ENCODE results near the gene COL4A3.

DNA sequence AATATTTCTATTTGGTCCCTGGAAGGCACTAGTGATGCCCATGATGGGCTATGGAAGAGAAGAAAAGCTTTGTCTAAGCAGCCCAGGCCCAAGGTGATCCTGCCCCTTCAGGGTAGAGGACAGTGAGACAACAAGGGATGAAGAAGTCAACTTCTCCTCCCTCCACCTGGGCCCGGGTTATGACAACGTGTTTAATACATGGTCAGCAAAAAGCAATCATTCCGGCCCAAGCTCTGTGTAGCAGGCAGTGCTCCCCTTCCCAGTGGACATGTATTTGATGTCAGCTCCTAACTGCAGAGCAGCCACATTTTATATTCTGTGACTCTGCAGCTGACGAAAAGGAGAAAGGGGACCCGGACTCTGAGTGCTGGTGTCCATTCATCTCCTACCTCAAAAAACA, 93.4 kb downstream of the COL4A3 start:
- TF ChIP-seq, protein P1, sequence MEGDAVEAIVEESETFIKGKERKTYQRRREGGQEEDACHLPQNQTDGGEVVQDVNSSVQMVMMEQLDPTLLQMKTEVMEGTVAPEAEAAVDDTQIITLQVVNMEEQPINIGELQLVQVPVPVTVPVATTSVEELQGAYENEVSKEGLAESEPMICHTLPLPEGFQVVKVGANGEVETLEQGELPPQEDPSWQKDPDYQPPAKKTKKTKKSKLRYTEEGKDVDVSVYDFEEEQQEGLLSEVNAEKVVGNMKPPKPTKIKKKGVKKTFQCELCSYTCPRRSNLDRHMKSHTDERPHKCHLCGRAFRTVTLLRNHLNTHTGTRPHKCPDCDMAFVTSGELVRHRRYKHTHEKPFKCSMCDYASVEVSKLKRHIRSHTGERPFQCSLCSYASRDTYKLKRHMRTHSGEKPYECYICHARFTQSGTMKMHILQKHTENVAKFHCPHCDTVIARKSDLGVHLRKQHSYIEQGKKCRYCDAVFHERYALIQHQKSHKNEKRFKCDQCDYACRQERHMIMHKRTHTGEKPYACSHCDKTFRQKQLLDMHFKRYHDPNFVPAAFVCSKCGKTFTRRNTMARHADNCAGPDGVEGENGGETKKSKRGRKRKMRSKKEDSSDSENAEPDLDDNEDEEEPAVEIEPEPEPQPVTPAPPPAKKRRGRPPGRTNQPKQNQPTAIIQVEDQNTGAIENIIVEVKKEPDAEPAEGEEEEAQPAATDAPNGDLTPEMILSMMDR (IDR thresholded peaks at IDR 0.05; ENCODE audit: insufficient read depth, low read depth, low read length): no peak
- no peak for TF ChIP-seq EZH2 (IDR thresholded peaks at IDR 0.05; ENCODE audit: insufficient read depth, low read length)
